ENCODE measurements around the gene AMBP. TPM values are rescaled to one million over a fixed set of nuclear protein-coding genes. Genes with fewer than 3 reads are reported as not detected.

AMBP gene
- total RNA-seq, 1 experiment from 2014 or later, result 0.20 TPM

DNA sequence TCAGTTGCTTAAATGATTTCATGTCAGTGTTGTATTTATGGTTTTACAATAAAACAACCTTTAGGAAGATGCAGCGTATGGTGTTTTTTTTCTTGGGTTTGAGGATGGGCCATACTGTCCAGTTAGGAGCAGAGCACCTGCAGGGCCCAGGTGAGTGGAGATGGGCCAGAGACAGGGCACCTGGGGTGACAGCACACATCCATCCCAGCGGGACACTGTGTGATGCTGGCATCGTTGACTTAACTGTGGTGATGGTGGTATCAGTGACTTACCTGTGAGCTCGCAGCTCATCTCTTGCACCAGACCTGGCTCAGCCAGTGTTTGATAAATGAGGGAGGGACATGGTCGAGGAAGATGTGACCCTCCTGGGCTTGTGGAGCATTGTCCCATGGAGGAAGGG lies 21.6 kb downstream of the AMBP start:
- Histone ChIP-seq H2BK15ac (ENCODE audit: low read depth, low read length) (no peak overlapping the region), H4K20me1 (ENCODE audit: control insufficient read depth, insufficient read depth, insufficient read length) (no peaks in the 10 kb centered on the region), H2BK5ac (ENCODE audit: insufficient read length, low read length) (no peak overlapping the region), H3K4me2 (ENCODE audit: insufficient read depth, insufficient read length, low read length) (no peak overlapping the region), H3K9me3 (ENCODE audit: control insufficient read depth, low read depth, low read length) (no peaks in the 10 kb centered on the region), H3K79me1 (ENCODE audit: insufficient read depth, low read depth, low read length, poor library complexity, severe bottlenecking) (no peaks in the 10 kb centered on the region), H2BK120ac (ENCODE audit: low read depth, low read length, poor library complexity, severe bottlenecking) (no peak overlapping the region), H3T11ph (ENCODE audit: low read length) (no peak overlapping the region), H4K8ac (replicated peaks; ENCODE audit: insufficient read length, low read depth, low read length) (no peak overlapping the region), H3K23me2 (ENCODE audit: insufficient read length, low read depth, low read length, poor library complexity, severe bottlenecking) (no peaks in the 10 kb centered on the region), H3K23ac (ENCODE audit: insufficient read length, low read depth, low read length) (no peak overlapping the region), H3K14ac (ENCODE audit: insufficient read depth, low read length) (no peak overlapping the region), H3K27me3 (ENCODE audit: insufficient read depth, low read length) (no peaks in the 10 kb centered on the region), H4K5ac (ENCODE audit: insufficient read length, low read depth, low read length) (no peak overlapping the region), H2AK5ac (ENCODE audit: insufficient read length, low read length) (no peak overlapping the region), H3K79me2 (ENCODE audit: insufficient read depth, low read length) (no peaks in the 10 kb centered on the region), H3K9ac (ENCODE audit: extremely low read depth, insufficient read length, low read length) (no peak overlapping the region), H2AFZ (ENCODE audit: low read length) (no peak overlapping the region), H4K91ac (ENCODE audit: insufficient read length, low read depth, low read length) (no peak overlapping the region), H2BK12ac (ENCODE audit: insufficient read length, low read depth, low read length) (no peak overlapping the region), H2BK20ac (ENCODE audit: low read depth, low read length, poor library complexity, severe bottlenecking) (no peak overlapping the region), H3K4ac (ENCODE audit: low read depth, low read length) (no peak overlapping the region), H3K27ac (ENCODE audit: insufficient read length, low read depth, low read length) (no peak overlapping the region), H3K18ac (ENCODE audit: insufficient read length, low read depth, low read length) (no peak overlapping the region), H3K4me1 (ENCODE audit: insufficient read depth, low read length) (no peaks in the 10 kb centered on the region), H3K56ac (ENCODE audit: insufficient read length, low read depth, low read length) (no peak overlapping the region)
- no peaks in the 10 kb centered on the region; a peak in 1 of 5 replicates for H3K9me3 Mint-ChIP-seq
- peaks cover 2 to 11% of the 10 kb centered on the region in 2 experiments for H3K4me1 Mint-ChIP-seq
- WGBS (ENCODE audit: extremely low coverage, insufficient read length, low lambda C conversion rate), result no CpG with 5 or more reads among the region's 5 CpGs
- TF ChIP-seq, protein P1, sequence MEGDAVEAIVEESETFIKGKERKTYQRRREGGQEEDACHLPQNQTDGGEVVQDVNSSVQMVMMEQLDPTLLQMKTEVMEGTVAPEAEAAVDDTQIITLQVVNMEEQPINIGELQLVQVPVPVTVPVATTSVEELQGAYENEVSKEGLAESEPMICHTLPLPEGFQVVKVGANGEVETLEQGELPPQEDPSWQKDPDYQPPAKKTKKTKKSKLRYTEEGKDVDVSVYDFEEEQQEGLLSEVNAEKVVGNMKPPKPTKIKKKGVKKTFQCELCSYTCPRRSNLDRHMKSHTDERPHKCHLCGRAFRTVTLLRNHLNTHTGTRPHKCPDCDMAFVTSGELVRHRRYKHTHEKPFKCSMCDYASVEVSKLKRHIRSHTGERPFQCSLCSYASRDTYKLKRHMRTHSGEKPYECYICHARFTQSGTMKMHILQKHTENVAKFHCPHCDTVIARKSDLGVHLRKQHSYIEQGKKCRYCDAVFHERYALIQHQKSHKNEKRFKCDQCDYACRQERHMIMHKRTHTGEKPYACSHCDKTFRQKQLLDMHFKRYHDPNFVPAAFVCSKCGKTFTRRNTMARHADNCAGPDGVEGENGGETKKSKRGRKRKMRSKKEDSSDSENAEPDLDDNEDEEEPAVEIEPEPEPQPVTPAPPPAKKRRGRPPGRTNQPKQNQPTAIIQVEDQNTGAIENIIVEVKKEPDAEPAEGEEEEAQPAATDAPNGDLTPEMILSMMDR (conservative IDR thresholded peaks at IDR 0.05), result no peak
- DNase-seq, result peak; percentile 14
- peaks cover 0 to 25% (median 15%) of the 10 kb centered on the region in 3 experiments; a peak in 5 of 7 replicates for H3K36me3 Mint-ChIP-seq (ENCODE audit: insufficient read depth in 1 of 3, low read depth in 3 of 3)
- H3K4me3 Mint-ChIP-seq, result no peak overlapping the region
- no peaks in the 10 kb centered on the region for H3K27me3 Mint-ChIP-seq (ENCODE audit: low read depth)
- H3K27ac Mint-ChIP-seq, result no peak overlapping the region; a peak in 1 of 7 replicates
